GM18517 (cell line): ENCODE data around the gene SDHB.

Experiments used
- ATAC-seq: cut with Tn5 transposase; IDR thresholded peaks from one replicate; pipeline ENCODE4 v1.9.1; 2021; ENCODE audit warnings: mild to moderate bottlenecking, moderate library complexity; ENCODE audit not compliant: unreplicated experiment

The SDHB gene

DNA sequence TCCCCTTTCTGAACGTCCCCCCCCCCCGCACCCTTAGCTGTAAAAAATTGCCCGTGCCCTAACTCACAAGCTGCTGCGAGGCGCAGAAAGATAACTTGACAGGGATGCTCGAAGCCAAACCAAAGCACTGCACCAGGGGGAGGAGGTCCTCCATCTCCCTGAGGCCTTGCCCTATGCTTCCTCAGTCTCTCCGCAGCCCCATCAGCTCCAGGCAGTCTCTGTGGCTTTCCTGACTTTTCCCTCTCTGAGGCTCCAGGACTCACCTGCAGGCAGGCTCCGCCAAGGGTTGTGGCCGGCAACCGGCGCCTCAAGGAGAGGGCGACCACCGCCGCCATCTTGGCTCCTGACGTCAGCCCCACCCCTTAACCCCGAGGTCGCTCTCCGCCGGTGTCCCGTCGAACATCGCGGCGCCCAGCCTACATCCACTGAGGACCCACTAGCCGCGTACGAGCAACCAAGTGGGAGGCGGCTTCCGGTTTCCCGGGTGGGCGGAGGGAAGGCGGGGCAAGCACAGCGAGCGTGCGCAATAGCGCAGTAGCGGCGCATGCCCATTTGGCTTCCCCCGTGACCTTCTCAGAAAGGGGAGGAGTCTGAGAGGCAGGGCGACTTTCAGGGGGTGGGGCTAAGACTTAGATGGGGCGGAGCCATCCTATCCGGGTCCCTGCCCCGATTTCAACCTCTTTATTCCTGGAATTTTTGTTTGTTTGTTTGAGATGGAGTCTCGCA is at the start of gene SDHB:
SDHB (minus strand) TSS at position 348 of the 726 bp plus-strand sequence; CDS start at position 335, 13 bp downstream.
- peak; percentile 95 for ATAC-seq

DNA sequence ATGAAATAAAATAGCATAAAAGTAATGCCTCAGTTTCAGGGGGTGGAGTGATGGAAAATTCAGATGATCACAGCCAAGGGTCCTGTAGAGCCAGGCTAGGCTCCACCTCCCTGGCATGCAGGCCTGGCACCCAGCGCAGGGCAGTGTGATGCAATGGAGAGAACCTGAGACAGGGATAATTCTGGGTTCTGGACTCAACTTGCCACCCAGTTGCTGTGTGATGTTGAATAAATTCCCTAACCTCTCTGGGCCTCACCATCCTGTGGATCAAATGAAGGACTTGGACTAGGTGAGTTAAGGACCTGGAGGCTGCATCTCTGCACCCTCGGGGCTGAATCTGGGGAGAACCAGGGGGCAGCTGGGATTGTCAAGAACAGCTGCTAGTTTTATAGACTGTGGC is 48.4 kb upstream of the SDHB start:
- no peak for ATAC-seq

DNA sequence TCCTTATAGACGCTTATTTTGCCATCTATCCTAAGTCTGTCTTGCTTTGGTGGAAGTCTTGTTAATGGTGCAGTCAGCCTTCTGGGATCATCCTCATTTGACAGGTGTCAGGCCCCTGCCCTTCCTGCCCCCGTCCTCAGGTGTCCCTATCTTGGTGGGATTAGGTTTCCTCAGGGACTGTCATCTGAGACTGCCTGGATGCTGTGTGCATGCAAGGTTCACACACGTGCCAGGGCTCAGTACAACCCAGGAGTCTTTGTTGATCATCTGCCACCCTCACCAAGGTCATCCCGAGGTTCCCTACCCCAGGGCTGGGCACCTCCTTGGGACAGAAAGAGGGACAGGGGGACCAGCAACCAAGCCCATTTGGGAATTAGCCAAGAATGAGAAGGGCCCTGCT is 47.4 kb upstream of the SDHB start:
- ATAC-seq, result no peak

GRCh38 chr1:17099616-17100340 is 45.9 kb upstream of the SDHB start:
- no peak for ATAC-seq

DNA sequence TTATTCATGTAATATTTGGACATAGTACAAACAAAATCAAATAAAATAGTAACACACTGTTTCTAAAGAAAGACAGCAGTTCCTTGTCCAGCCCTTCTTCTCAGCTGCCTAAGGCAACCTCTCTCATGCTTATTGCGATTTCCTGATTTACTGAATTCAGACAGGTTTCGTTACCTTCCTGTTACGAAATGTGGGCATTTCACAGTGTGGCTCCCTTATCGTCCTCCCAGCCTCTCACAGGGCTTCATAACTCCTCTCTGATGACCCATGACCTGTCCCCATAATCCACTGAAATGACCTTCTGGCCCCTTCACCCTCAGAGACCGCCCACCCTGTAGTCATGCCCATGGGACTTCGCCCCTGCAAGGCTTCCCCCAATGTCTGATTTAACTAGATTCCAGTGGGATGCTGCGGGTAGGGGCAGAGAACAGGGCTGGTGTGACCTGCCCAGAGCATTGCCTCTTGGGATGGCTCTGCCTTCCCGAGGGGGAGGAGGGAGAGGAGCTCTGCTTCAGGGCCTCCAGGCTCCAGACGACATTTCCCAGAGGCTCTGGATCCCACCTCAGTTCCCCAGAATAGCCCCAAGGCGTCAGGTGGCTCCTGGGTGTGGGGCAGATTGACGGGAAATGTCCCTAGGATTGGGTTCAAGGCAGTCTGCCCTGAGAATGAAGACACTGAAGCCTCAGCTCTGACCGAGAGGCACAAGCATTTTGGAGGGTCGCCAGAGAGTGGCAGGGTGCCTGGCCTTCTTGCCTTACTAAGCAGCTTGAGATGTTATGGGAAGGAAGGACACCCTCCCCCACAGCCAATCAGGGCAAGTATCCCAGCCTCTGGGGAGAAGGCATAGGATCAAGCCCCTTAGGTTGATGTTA is 44.9 kb upstream of the SDHB start:
- ATAC-seq, result no peak

DNA sequence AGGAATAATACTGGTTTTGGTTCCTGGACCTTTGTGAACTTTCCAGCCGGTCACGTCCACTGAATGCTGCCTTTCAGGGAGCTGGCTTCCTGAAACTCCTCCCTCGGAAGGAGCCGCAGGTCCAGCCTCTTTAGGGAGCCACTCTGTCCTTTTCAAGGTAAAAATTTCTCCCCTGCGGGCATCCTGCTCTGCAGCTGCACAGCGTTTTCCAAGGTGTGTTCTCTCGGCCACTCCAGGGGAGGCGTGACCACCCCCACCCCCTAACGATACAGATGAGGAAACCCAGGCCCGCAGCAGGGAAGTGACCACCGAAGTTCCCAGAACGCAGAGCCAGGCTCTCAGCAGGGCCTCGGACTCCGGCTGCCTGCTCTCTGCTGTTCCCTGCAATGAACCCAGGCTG is 44.0 kb upstream of the SDHB start:
- ATAC-seq, result no peak

DNA sequence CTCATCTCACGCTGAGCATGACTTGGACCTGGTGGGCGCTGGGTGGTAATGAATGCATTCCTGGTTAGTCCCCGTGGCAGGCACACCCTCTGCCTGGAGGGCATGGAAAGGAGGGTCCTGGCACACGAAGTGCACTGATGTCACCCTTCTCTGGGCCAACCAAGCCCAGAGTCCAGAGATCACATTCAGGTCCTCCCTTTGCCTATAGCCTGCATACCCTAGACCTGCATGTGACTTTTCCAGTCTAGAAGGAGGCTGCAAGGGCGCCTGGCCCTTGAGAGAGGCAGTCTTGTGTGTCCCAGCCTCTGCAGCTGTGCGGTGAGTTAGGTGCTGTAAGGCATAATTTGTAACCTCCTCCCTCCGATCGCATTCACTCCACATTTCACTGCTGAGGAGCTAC is 43.3 kb upstream of the SDHB start:
- no peak for ATAC-seq

DNA sequence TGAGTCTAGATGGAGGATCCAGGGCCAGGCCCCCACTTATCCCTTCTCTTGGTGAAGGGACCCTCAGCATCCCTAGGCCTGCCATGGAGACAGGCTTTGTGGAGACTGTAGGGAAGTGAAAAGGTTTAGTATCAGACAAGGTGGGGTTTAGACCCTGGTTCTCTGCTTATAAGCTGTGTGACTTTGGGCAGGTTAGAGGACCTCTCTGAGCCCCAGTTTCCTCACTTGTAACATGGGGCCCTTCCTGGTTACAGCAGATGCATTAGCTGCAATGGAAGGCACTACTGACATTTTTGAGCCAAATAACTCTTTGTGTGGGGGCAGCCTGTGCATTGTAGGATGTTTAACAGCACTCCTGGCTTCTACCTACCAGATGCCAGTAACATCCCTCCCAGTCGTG is 42.8 kb upstream of the SDHB start:
- ATAC-seq, result no peak

- no peak for ATAC-seq
Observed at GRCh38 chr1:17095141-17095540, 41.3 kb upstream of the SDHB start.

GRCh38 chr1:17094664-17095063 is 40.8 kb upstream of the SDHB start:
- no peak for ATAC-seq

DNA sequence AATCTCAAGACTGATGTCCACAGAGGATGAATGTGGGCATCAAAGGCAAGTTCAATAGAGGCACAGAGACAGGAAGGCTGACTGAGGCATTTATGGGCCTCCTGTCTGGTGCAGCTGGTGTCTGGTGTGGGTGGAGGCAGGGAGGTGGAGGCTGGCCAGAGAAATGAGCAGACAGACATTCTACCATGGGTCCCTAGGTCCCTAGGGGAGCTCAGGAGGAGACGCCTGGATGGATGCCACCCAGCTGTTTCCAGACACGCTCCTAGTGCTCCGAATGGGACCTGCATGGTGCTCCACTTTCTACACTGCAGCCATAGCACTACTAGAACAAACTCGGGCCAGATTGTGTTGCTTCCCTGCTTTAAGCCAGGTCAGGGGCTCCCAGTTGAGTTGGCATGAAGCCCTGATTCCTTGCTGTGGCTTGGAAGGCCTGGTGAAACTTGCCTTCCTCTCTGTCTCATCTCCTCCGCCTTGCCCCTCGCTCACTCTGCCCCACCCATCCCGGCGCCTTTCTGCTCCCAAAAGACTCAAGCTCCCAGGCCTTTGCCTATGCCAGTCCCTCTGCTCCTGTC is 40.1 kb upstream of the SDHB start:
- ATAC-seq, result no peak

DNA sequence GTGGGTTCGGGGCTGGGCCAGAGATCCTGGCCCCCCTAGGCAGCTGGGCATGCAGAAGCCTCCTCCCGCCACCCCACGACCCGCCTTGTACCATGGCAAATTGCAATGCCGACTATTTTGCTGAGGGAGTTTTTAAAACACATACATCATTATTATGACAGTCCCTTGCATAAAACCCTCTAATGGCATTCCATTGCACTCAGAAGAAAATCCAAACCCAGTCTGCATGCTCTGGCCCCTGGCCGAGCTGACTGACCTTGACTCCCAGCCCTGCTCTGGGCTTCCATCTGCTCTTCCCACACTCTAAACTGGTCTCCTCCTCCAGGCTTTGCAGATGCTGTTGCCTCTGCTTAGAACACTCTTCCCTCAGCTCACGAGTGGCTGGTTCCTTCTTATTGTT is 37.4 kb upstream of the SDHB start:
- ATAC-seq, result no peak

- ATAC-seq, result no peak
Observed at GRCh38 chr1:17089506-17089905, 35.7 kb upstream of the SDHB start.

- ATAC-seq, result no peak
Observed at GRCh38 chr1:17086751-17087150, 32.9 kb upstream of the SDHB start.

DNA sequence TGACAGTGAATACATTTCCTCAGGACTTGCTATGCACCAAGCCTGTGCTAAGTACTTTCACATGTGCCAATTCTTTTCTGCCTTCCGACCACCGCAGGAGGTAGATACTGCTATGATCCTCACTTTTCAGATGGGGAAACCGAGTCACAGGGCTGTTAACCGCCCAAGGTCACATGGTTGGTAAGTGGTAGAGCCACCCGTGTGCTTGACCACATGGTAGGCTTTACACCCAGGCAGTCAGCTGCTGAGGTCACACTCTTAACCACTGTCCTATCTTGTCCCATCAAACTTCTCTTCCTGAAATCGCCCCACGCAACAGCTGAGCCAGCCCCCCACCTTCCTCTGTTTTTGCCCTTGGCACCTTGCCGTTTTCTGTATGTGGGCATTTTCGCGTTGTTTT is 31.0 kb upstream of the SDHB start:
- no peak for ATAC-seq

DNA sequence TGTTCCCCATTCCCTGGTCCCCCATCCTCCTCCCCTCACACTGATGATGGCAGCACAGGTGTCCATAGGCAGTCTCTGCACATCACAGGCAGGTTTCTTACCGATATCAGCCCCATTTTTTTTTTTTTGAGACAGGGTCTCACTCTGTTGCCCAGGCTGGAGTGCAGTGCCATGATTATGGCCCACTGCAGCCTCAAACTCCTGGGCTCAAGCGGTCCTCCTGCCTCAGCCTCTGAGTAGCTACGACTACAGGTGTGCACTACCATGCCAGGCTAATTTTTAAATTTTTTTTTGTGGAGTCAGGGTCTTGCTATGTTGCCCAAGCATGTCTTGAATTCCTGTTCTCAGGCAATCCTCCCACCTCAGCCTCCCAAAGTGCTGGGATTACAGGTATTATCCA is 28.9 kb upstream of the SDHB start:
- ATAC-seq, result no peak

- no peak for ATAC-seq
Observed at GRCh38 chr1:17081439-17081838, 27.6 kb upstream of the SDHB start.

DNA sequence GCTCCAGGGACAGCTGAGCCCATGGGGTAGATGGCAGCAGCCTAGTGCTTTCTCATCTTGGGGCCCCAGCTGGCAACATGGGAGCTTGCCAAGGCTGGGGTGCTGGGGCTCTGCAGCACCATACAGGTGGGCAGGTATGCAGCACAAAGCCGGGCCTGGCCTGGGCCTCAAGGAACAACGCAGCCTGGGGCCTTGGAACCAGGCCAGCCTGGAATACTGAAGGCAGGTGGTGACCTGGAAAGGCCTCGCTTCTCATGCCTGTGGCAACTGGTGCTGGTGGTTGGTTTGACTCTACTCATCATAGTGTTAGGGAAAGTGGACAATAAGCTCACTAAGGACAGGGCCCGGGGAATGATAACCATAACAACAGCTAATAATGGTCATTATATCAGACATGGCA is 27.0 kb upstream of the SDHB start:
- no peak for ATAC-seq

DNA sequence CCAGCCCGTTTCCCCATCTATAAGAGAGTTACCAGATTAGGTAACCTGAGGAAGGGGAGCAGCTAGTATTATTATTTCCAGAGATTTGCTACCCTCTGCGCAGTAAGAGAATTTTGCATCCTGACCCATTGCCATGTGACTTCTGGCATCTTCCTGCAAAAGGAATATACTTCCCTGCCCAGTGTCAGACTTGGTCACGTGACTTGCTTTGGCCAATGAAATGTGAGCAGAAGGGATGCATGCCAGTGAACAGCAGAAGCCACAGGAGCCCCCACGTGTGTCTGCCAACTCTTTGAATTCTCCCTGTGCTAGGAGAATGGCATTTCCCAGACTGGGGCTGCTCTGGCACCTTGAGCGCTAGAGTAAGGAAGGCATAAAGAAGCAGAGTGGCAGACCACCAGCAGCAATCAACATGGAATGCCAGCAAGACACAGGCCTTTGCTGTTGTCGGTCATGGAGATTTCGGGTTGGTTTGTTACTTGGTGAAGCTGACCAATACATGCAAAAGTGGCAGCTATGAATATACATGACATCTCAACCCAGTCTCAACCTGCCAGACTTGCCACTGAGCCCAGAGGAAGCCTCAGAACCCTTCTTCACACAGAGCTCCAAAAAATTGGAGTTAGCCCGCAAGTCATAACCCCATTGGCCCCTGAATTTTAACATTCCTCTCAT is 26.4 kb upstream of the SDHB start:
- ATAC-seq, result no peak

- no peak for ATAC-seq
Observed at GRCh38 chr1:17078991-17079868, 25.4 kb upstream of the SDHB start.
